Measurements from ENCODE around the gene MBNL3. TPM values are rescaled to one million over a fixed set of nuclear protein-coding genes. Genes with fewer than 3 reads are reported as not detected.

The MBNL3 gene
- total RNA-seq, 4 donors from 2014 or later = 30.6 to 41.3 (median 37.2) TPM

DNA sequence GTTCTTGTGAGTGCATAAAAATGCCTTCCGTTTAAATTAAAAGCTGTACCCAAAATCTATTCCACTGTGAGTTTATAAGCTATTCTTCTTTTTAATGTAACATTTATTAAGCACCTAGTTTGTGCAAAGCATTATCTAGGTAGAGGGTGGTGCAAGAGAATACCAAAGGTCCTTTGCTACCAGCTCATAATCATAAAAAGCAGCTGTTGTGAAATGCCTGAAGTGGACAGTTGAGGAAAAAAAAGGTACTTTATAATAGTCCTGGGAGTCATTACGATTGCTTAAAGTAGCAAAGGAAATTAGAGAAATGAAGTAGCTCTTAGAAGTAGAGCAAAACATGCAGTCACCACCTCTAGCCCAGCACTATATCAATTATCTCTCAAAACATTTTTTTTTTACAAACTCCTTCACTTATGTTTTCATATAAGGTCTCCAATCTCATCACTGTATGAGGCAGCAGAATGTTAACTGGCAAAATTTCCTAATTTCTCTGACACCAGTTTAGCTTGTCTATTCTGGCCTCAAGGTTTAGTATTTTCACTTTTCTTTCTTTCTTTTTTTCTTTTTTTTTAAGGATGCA lies 2.1 kb downstream of the MBNL3 start:
- Histone ChIP-seq H3K4me1 (peaks cover 5% of the 10 kb centered on the region), H3K4me3 (no peak overlapping the region), H3K27ac (no peak overlapping the region), H3K9me3 (no peaks in the 10 kb centered on the region), H3K36me3 (no peaks in the 10 kb centered on the region), H3K27me3 (no peaks in the 10 kb centered on the region)
- no peak for DNase-seq (ENCODE audit: low spot score in 2 of 2)
- 46% methylated on average over 2 of the region's 2 CpGs for WGBS
- TF ChIP-seq, protein P1, sequence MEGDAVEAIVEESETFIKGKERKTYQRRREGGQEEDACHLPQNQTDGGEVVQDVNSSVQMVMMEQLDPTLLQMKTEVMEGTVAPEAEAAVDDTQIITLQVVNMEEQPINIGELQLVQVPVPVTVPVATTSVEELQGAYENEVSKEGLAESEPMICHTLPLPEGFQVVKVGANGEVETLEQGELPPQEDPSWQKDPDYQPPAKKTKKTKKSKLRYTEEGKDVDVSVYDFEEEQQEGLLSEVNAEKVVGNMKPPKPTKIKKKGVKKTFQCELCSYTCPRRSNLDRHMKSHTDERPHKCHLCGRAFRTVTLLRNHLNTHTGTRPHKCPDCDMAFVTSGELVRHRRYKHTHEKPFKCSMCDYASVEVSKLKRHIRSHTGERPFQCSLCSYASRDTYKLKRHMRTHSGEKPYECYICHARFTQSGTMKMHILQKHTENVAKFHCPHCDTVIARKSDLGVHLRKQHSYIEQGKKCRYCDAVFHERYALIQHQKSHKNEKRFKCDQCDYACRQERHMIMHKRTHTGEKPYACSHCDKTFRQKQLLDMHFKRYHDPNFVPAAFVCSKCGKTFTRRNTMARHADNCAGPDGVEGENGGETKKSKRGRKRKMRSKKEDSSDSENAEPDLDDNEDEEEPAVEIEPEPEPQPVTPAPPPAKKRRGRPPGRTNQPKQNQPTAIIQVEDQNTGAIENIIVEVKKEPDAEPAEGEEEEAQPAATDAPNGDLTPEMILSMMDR (IDR thresholded peaks at IDR 0.05) = no peak
- TF ChIP-seq POLR2AphosphoS5 (IDR thresholded peaks at IDR 0.05) = no peak
- TF ChIP-seq POLR2A (IDR thresholded peaks at IDR 0.05) = no peak
- no peak for TF ChIP-seq EP300 (IDR thresholded peaks at IDR 0.05)

DNA sequence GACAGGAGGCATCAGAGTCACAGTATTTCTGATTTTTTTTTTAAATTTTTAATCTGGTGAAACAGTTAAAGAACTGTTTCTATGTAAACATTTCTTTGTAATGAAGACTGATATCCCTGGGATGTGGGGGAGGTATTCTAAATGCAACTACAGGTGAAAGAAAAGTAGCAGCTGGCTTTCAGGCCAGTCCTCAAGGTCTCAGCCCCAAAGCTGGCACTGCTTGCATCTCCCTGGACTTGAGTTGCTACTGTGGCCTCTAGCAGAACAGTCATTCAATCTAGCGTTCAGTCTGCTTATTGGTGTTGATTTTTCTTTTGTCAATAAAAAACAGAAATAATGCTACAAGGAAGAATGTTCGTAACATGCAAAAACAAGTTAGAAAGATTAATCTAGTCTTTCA lies 4.9 kb downstream of the MBNL3 start:
- TF ChIP-seq POLR2AphosphoS5 (IDR thresholded peaks at IDR 0.05) (no peak), EP300 (IDR thresholded peaks at IDR 0.05) (no peak), POLR2A (IDR thresholded peaks at IDR 0.05) (no peak)
- TF ChIP-seq, protein P1 (IDR thresholded peaks at IDR 0.05) = no peak
- no peaks in the 10 kb centered on the region for H3K27me3 ChIP-seq
- H3K27ac ChIP-seq = no peak overlapping the region
- no peak overlapping the region for H3K4me3 ChIP-seq
- H3K9me3 ChIP-seq = no peaks in the 10 kb centered on the region
- DNase-seq (ENCODE audit: low spot score in 2 of 2) = no peak
- peaks cover 14% of the 10 kb centered on the region for H3K4me1 ChIP-seq
- 64% methylated on average over 2 of the region's 2 CpGs for WGBS
- H3K36me3 ChIP-seq = no peaks in the 10 kb centered on the region

DNA sequence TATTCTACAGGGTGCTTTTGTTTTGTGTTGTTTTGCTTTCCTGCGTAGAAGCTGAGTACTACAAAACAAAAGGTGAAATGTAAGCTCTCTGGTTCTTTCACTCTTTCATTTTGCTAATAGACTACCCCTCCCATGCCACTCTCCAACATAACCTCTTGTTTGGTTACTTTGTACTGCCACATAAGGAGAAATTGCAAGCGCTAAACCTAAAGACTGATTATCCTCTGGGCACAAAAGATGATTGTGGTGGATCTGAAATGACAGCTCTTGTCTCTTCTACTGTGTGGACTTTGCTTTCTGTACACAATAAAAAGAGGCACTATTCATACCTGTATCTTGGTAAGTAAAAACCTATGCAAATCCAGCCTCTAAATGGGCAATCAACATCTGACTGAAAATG lies 5.3 kb downstream of the MBNL3 start:
- Histone ChIP-seq H3K9me3 (no peaks in the 10 kb centered on the region), H3K27me3 (no peaks in the 10 kb centered on the region), H3K4me1 (peaks cover 14% of the 10 kb centered on the region), H3K27ac (no peak overlapping the region), H3K36me3 (no peaks in the 10 kb centered on the region), H3K4me3 (no peak overlapping the region)
- DNase-seq (ENCODE audit: low spot score in 2 of 2) = no peak
- TF ChIP-seq POLR2AphosphoS5 (IDR thresholded peaks at IDR 0.05) (no peak), POLR2A (IDR thresholded peaks at IDR 0.05) (no peak), EP300 (IDR thresholded peaks at IDR 0.05) (no peak)
- TF ChIP-seq, protein P1 (IDR thresholded peaks at IDR 0.05) = no peak
- 64% methylated on average over 2 of the region's 2 CpGs for WGBS

DNA sequence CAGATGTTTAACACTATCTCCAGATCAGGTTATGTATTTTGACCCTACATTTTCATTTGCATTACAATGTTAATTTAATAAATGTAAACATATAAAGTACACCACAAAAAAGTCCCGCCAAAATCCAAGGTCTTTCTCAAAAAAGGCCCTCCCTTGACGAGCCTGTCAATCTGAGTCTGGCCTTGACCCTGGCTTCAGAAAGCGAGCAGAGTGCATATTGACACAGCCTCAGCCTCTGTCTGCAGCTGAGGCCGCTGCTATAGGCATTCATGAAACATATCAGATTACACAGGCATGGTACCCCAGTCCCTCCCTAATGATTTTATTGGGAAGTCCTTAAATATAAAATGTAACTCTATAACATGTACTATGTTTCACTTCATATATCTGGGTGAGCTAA lies 6.2 kb downstream of the MBNL3 start:
- TF ChIP-seq POLR2AphosphoS5 (IDR thresholded peaks at IDR 0.05) = no peak
- no peak for TF ChIP-seq POLR2A (IDR thresholded peaks at IDR 0.05)
- TF ChIP-seq, protein P1 (IDR thresholded peaks at IDR 0.05) = no peak
- TF ChIP-seq EP300 (IDR thresholded peaks at IDR 0.05) = no peak
- no peaks in the 10 kb centered on the region for H3K9me3 ChIP-seq
- DNase-seq (ENCODE audit: low spot score in 2 of 2) = no peak
- 77% methylated on average over 4 of the region's 4 CpGs for WGBS
- no peaks in the 10 kb centered on the region for H3K27me3 ChIP-seq
- H3K36me3 ChIP-seq = no peaks in the 10 kb centered on the region
- H3K27ac ChIP-seq = no peak overlapping the region
- H3K4me3 ChIP-seq = no peak overlapping the region
- peaks cover 14% of the 10 kb centered on the region for H3K4me1 ChIP-seq

DNA sequence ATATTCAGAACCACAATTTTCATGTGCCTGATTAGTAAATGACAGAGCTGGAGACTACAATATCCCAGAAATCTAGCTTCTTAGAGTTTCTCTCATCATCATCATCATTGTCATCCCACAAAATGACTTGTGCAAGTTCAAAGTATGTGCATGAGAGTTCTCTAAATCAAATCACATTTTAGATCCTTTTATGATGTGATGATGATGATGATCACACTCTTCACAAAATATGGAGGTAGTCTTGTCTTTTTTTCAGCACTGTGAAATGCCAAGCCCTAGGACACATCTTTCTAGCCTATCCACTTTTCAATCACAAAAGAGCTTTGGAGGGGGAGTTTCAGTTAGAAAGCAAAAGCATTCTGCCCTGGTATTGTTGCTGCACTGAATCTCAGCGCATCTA lies 7.4 kb downstream of the MBNL3 start:
- H3K4me1 ChIP-seq = peaks cover 14% of the 10 kb centered on the region
- no peaks in the 10 kb centered on the region for H3K9me3 ChIP-seq
- TF ChIP-seq POLR2A (IDR thresholded peaks at IDR 0.05) (no peak), POLR2AphosphoS5 (IDR thresholded peaks at IDR 0.05) (no peak), EP300 (IDR thresholded peaks at IDR 0.05) (no peak)
- TF ChIP-seq, protein P1 (IDR thresholded peaks at IDR 0.05) = no peak
- 14% methylated on average over 1 of the region's 1 CpG for WGBS
- H3K27ac ChIP-seq = peak overlapping the region; percentile 56
- H3K36me3 ChIP-seq = no peaks in the 10 kb centered on the region
- H3K4me3 ChIP-seq = no peak overlapping the region
- H3K27me3 ChIP-seq = no peaks in the 10 kb centered on the region
- DNase-seq (ENCODE audit: low spot score in 2 of 2) = no peak
